K562 (cell line): Measurements from ENCODE around the gene FARP2. TPM values are rescaled to one million over a fixed set of nuclear protein-coding genes. Genes with fewer than 3 reads are reported as not detected.

Source experiments
- CBX1 ChIP-seq: sonication (generic); IDR thresholded peaks from 2 replicates; pipeline ENCODE4 v1.6.1; 2016; ENCODE audit warnings: antibody characterized with exemption, low read depth, mild to moderate bottlenecking
- EP300 ChIP-seq: IDR thresholded peaks from 2 replicates; pipeline ENCODE4 v1.6.1; 2012; ENCODE audit warnings: low read length, improper control_type of control experiment
- EZH2 ChIP-seq: IDR thresholded peaks from 2 replicates; pipeline ENCODE4 v1.6.1; 2012; ENCODE audit warnings: low read depth, mild to moderate bottlenecking, inconsistent platforms, low read length, borderline replicate concordance
- GTF2F1 ChIP-seq: IDR thresholded peaks from 2 replicates; pipeline ENCODE4 v1.6.1; 2011; ENCODE audit warnings: low read depth, low read length, improper control_type of control experiment
- HNRNPUL1 ChIP-seq: fragments of 200-400 bp; formaldehyde crosslinking; IDR thresholded peaks from 2 replicates; pipeline ENCODE4 v1.6.1; 2017; ENCODE audit warnings: low read length
- KDM1A ChIP-seq, 2 experiments: fragments of 450-650 bp; IDR thresholded peaks; 2 replicates each; pipeline ENCODE4 v1.6.1; 2016; ENCODE audit warnings: mild to moderate bottlenecking in 2 of 2
- KLF6 ChIP-seq: fragments of 250-450 bp; sonication (Bioruptor Pico); IDR thresholded peaks from 2 replicates; pipeline ENCODE4 v1.4.0; 2020; ENCODE audit warnings: mild to moderate bottlenecking, moderate library complexity, borderline replicate concordance
- MAX ChIP-seq: sonication (generic); formaldehyde crosslinking; IDR thresholded peaks from 2 replicates; pipeline ENCODE4 v1.9.0; 2022; ENCODE audit warnings: mild to moderate bottlenecking, missing genetic modification reagents
- MCM7 ChIP-seq, 2 experiments: fragments of 450-650 bp; IDR thresholded peaks; 2 replicates each; pipeline ENCODE4 v1.6.1; 2016 to 2018
- NFATC3 ChIP-seq: fragments of 450-650 bp; IDR thresholded peaks from 2 replicates; pipeline ENCODE4 v1.6.1; 2017; ENCODE audit warnings: mild to moderate bottlenecking
- RAD21 ChIP-seq, 2 experiments: fragments of 250-450 bp in 1 of 2; fragments of 450-650 bp in 1 of 2; sonication (Bioruptor Pico) in 1 of 2; formaldehyde crosslinking in 1 of 2; IDR thresholded peaks in 1 of 2; conservative IDR thresholded peaks in 1 of 2; 2 replicates each; pipeline versions ENCODE4 v1.4.0 to v1.8.0; 2020 to 2022; ENCODE audit warnings: mild to moderate bottlenecking in 2 of 2, moderate library complexity in 1 of 2
- SOX6 ChIP-seq: fragments of 450-650 bp; IDR thresholded peaks from 2 replicates; pipeline ENCODE4 v1.6.1; 2014; ENCODE audit warnings: mild to moderate bottlenecking
- TCF7 ChIP-seq: sonication (generic); IDR thresholded peaks from 2 replicates; pipeline ENCODE4 v1.6.1; 2016; ENCODE audit warnings: antibody characterized with exemption, borderline replicate concordance
- TCFL5 ChIP-seq: fragments of 250-450 bp; sonication (Bioruptor Pico); conservative IDR thresholded peaks from 2 replicates; pipeline ENCODE4 v1.6.1; 2021; ENCODE audit warnings: mild to moderate bottlenecking, moderate library complexity, matching md5 sums
- ZKSCAN3 ChIP-seq: fragments of 250-450 bp; sonication (Bioruptor Pico); IDR thresholded peaks from 2 replicates; pipeline ENCODE4 v1.4.0; 2020
- ZNF699 ChIP-seq: fragments of 250-450 bp; sonication (Bioruptor Pico); IDR thresholded peaks from 2 replicates; pipeline ENCODE4 v1.8.0; 2021; ENCODE audit warnings: mild to moderate bottlenecking, moderate library complexity; ENCODE audit not compliant: insufficient replicate concordance
- polyA plus RNA-seq, 8 experiments: library from polyadenylated mRNA; depleted of rRNA in 4 of 8; stranded (reverse) in 5 of 8; unstranded in 3 of 8; fragments of >200 nt; fragmentation: Nextera tagmentation in 2 of 8; fragmentation: Illumina TruSeq in 1 of 8; extraction: Ambion mirVana in 2 of 8; extraction: Trizol in 1 of 8; gene quantifications; 2 replicates each; pipeline versions ENCODE4 v1.2.1 to v1.2.3, GENCODE V29; 2011 to 2014; ENCODE audit warnings: inconsistent platforms in 1 of 8, missing spikeins in 1 of 8
- total RNA-seq, 7 experiments: library from RNA; depleted of rRNA in 6 of 7; stranded (reverse); fragments of >200 nt in 6 of 7; fragmentation: Illumina TruSeq in 2 of 7; extraction: Trizol in 2 of 7; gene quantifications; 2 replicates each; pipeline versions ENCODE4 v1.2.1 to v1.2.3, GENCODE V29; 2011 to 2021; ENCODE audit warnings: low replicate concordance in 1 of 7
- TF ChIP-seq, protein P1 (sequence below): fragments of 450-650 bp; IDR thresholded peaks from 2 replicates; pipeline ENCODE4 v1.6.1; 2016; ENCODE audit warnings: low read depth
- TF ChIP-seq, protein P2 (sequence below): conservative IDR thresholded peaks from 2 replicates; pipeline ENCODE4 v1.6.1; 2011; ENCODE audit warnings: low read depth, mild to moderate bottlenecking, low read length; ENCODE audit not compliant: control insufficient read depth

Gene FARP2
- total and polyA plus RNA-seq, 9 of the 15 experiments (the other 6 are each of a cell fraction or from before 2014, with no cell fraction given), result 4.1 to 38.1 (median 21.1) TPM

DNA sequence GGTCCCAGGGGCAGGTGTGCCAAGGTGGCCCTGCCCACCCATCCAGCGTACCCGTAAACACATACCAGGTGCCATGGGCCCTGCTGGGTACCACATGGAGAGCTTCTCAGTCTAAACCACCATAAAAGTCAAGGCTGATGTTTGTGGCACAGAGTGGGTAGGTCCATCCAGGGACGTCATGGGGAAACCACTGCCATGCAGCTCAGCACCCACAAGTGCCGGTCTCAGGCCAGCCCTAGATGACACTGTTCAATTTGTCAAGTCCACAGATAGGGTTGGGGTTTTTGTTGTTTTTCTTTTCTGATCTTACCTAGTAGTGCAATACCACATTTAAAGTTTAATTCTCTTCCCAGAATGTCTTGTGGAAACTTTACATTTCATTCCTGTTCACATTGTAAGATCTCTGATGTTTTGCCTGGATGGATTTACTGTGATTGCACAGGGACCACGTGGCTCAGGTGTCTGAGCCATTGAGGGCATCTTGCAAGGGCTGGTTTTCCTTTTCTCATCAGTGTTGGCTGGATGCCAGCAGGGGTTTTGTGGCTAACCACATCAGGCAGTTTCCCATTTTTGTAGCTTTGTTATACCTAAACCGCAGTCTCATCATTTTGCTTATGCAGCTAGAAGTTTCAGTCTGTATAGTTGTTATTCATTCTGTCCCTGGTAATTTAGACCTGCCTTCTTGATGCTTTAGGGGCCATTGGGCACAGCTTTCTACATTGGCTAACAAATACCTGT lies 87.6 kb downstream of the FARP2 start (continued):
- TF ChIP-seq RAD21 (CRISPR knock-in tag; conservative IDR thresholded peaks at IDR 0.05 in 1 of 2, IDR thresholded peaks at IDR 0.05 in 1 of 2), result no peak; a peak in 1 of 4 replicates
- TF ChIP-seq CBX1, result no peak
- TF ChIP-seq ZKSCAN3, result no peak
- TF ChIP-seq KLF6 (CRISPR knock-in tag), result no peak
- TF ChIP-seq MCM7 (IDR thresholded peaks at IDR 0.05), result no peak
- TF ChIP-seq, protein P1, sequence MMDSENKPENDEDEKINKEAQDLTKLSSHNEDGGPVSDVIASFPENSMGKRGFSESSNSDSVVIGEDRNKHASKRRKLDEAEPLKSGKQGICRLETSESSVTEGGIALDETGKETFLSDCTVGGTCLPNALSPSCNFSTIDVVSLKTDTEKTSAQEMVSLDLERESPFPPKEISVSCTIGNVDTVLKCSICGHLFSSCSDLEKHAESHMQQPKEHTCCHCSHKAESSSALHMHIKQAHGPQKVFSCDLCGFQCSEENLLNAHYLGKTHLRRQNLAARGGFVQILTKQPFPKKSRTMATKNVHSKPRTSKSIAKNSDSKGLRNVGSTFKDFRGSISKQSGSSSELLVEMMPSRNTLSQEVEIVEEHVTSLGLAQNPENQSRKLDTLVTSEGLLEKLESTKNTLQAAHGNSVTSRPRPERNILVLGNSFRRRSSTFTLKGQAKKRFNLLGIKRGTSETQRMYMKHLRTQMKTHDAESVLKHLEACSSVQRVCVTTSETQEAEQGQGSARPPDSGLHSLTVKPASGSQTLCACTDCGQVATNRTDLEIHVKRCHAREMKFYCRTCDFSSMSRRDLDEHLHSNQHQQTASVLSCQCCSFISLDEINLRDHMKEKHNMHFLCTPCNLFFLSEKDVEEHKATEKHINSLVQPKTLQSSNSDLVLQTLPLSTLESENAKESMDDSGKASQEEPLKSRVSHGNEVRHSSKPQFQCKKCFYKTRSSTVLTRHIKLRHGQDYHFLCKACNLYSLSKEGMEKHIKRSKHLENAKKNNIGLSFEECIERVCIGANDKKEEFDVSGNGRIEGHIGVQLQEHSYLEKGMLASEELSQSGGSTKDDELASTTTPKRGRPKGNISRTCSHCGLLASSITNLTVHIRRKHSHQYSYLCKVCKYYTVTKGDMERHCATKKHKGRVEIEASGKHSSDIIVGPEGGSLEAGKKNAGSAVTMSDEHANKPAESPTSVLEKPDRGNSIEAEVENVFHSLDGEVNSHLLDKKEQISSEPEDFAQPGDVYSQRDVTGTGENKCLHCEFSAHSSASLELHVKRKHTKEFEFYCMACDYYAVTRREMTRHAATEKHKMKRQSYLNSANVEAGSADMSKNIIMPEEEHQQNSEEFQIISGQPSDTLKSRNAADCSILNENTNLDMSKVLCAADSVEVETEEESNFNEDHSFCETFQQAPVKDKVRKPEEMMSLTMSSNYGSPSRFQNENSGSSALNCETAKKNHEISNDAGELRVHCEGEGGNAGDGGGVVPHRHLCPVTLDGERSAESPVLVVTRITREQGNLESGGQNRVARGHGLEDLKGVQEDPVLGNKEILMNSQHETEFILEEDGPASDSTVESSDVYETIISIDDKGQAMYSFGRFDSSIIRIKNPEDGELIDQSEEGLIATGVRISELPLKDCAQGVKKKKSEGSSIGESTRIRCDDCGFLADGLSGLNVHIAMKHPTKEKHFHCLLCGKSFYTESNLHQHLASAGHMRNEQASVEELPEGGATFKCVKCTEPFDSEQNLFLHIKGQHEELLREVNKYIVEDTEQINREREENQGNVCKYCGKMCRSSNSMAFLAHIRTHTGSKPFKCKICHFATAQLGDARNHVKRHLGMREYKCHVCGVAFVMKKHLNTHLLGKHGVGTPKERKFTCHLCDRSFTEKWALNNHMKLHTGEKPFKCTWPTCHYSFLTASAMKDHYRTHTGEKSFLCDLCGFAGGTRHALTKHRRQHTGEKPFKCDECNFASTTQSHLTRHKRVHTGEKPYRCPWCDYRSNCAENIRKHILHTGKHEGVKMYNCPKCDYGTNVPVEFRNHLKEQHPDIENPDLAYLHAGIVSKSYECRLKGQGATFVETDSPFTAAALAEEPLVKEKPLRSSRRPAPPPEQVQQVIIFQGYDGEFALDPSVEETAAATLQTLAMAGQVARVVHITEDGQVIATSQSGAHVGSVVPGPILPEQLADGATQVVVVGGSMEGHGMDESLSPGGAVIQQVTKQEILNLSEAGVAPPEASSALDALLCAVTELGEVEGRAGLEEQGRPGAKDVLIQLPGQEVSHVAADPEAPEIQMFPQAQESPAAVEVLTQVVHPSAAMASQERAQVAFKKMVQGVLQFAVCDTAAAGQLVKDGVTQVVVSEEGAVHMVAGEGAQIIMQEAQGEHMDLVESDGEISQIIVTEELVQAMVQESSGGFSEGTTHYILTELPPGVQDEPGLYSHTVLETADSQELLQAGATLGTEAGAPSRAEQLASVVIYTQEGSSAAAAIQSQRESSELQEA, result no peak
- TF ChIP-seq ZNF699 (CRISPR knock-in tag), result no peak
- TF ChIP-seq GTF2F1, result no peak
- TF ChIP-seq TCF7, result peak; percentile 59; the same call in 1 of the 2 replicates
- no peak for TF ChIP-seq NFATC3
- TF ChIP-seq HNRNPUL1, result no peak
- peak; percentile 38 to 45; a peak in 2 of 4 replicates for TF ChIP-seq KDM1A (IDR thresholded peaks at IDR 0.05)
- no peak for TF ChIP-seq TCFL5 (CRISPR knock-in tag)
- peak; percentile 82 for TF ChIP-seq SOX6
- no peak for TF ChIP-seq EZH2
- TF ChIP-seq, protein P2, sequence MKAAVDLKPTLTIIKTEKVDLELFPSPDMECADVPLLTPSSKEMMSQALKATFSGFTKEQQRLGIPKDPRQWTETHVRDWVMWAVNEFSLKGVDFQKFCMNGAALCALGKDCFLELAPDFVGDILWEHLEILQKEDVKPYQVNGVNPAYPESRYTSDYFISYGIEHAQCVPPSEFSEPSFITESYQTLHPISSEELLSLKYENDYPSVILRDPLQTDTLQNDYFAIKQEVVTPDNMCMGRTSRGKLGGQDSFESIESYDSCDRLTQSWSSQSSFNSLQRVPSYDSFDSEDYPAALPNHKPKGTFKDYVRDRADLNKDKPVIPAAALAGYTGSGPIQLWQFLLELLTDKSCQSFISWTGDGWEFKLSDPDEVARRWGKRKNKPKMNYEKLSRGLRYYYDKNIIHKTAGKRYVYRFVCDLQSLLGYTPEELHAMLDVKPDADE, result no peak
- TF ChIP-seq MAX (CRISPR knock-in tag), result no peak
- TF ChIP-seq EP300, result no peak
